OCI-LY7 (cell line): ENCODE measurements around the gene RAB29.

ENCODE experiments used
- CTCF ChIP-seq: fragments of 200-600 bp; sonication (generic); conservative IDR thresholded peaks from 2 replicates; pipeline ENCODE4 v1.5.1; 2014; ENCODE audit warnings: mild to moderate bottlenecking, antibody characterized with exemption, low read length, moderate library complexity, mixed read lengths
- EZH2phosphoT487 ChIP-seq: fragments of 200-600 bp; sonication (generic); IDR thresholded peaks from 2 replicates; pipeline ENCODE4 v1.6.1; 2018; ENCODE audit warnings: low read depth, borderline replicate concordance, mild to moderate bottlenecking, mixed run types, antibody characterized with exemption, low read length, moderate library complexity, mixed read lengths

DNA sequence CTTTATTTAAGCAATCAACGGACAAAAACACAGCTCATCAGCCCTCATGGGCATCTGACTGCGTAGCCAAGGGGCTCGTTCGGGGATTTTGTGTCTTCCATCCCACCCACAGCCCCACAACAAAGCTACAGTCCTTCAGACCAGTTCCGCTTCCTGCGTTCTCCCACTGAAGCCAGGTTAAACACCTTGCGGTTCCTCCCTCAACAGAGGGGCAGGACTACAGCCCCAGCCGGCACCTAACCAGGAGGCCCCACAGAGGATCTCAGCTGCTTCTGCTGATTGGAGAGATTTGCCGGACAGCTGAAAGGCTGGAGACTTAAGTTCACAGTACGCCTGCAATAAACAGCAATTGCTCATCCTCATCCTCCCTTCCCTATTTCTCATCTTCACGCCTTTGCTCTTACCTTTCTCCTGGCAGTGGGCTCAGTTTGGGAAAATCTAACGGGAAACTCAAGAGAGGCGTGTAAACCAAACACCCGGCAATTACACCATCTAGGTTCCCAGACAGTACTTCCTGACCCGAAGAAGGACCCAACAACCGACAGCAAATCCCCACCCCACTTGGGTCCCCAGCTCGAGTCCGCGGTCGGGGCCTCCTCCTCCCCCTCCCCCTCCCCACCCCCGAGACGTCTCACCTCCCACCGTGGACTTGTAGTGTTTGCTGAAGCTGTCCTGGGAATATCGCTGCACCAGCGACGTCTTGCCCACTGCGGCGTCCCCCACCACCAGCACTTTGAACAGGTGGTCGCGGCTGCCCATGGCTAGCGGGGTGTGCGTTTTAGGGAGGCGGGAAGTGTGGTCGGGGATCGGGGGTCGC is 876 bp downstream of the RAB29 start:
- TF ChIP-seq CTCF (no peak), EZH2phosphoT487 (no peak)
